ENCODE measurements around the gene PAK3. TPM values are rescaled to one million over a fixed set of nuclear protein-coding genes. Genes with fewer than 3 reads are reported as not detected.

The PAK3 gene
- total RNA-seq, 1 donor from 2014 or later = 1.4 TPM

GRCh38 chrX:111181951-111182350 is 86.0 kb downstream of the PAK3 start:
- Histone ChIP-seq H3K36me3 (no peaks in the 10 kb centered on the region), H3K4me1 (no peaks in the 10 kb centered on the region), H3K4me3 (no peak overlapping the region), H3K27me3 (ENCODE audit: low read depth) (no peaks in the 10 kb centered on the region), H3K9me3 (no peaks in the 10 kb centered on the region), H3K27ac (no peak overlapping the region)
- DNase-seq (no peak), ATAC-seq (no peak)
- intact Hi-C loops (cut with DNase I) = no loop called here
- no peak for TF ChIP-seq CTCF (IDR thresholded peaks at IDR 0.05)

GRCh38 chrX:111182997-111183396 is 87.0 kb downstream of the PAK3 start:
- intact Hi-C loops (cut with DNase I) = no loop called here
- no peak for DNase-seq
- no peaks in the 10 kb centered on the region for H3K27me3 ChIP-seq (ENCODE audit: low read depth)
- H3K4me3 ChIP-seq = no peak overlapping the region
- H3K36me3 ChIP-seq = no peaks in the 10 kb centered on the region
- no peaks in the 10 kb centered on the region for H3K9me3 ChIP-seq
- no peak overlapping the region for H3K27ac ChIP-seq
- H3K4me1 ChIP-seq = no peaks in the 10 kb centered on the region
- no peak for TF ChIP-seq CTCF (IDR thresholded peaks at IDR 0.05)
- no peak for ATAC-seq

GRCh38 chrX:111191598-111191997 is 95.6 kb downstream of the PAK3 start:
- no peaks in the 10 kb centered on the region for H3K9me3 ChIP-seq
- ATAC-seq (no peak), DNase-seq (no peak)
- intact Hi-C loops (cut with DNase I) = no loop called here
- H3K36me3 ChIP-seq = no peaks in the 10 kb centered on the region
- TF ChIP-seq CTCF (IDR thresholded peaks at IDR 0.05) = no peak
- no peak overlapping the region for H3K4me3 ChIP-seq
- H3K4me1 ChIP-seq = no peaks in the 10 kb centered on the region
- no peak overlapping the region for H3K27ac ChIP-seq
- no peaks in the 10 kb centered on the region for H3K27me3 ChIP-seq (ENCODE audit: low read depth)

GRCh38 chrX:111199505-111199904 is 103.5 kb downstream of the PAK3 start:
- no peak for DNase-seq
- no peak overlapping the region for H3K27ac ChIP-seq
- no peaks in the 10 kb centered on the region for H3K36me3 ChIP-seq
- H3K27me3 ChIP-seq (ENCODE audit: low read depth) = no peaks in the 10 kb centered on the region
- H3K9me3 ChIP-seq = no peaks in the 10 kb centered on the region
- H3K4me1 ChIP-seq = no peaks in the 10 kb centered on the region
- H3K4me3 ChIP-seq = no peak overlapping the region
- intact Hi-C loops (cut with DNase I) = no loop called here
- no peak for TF ChIP-seq CTCF (IDR thresholded peaks at IDR 0.05)
- no peak for ATAC-seq

- intact Hi-C loops (cut with DNase I) = no loop called here
- ATAC-seq = no peak
- no peak for DNase-seq
- H3K27ac ChIP-seq = no peak overlapping the region
- H3K4me3 ChIP-seq = no peak overlapping the region
- no peak for TF ChIP-seq CTCF (IDR thresholded peaks at IDR 0.05)
- no peaks in the 10 kb centered on the region for H3K4me1 ChIP-seq
- no peaks in the 10 kb centered on the region for H3K9me3 ChIP-seq
- H3K36me3 ChIP-seq = no peaks in the 10 kb centered on the region
- H3K27me3 ChIP-seq (ENCODE audit: low read depth) = no peaks in the 10 kb centered on the region
Observed at GRCh38 chrX:111200327-111200726, 104.3 kb downstream of the PAK3 start.

GRCh38 chrX:111207851-111208250 is 111.9 kb downstream of the PAK3 start:
- Histone ChIP-seq H3K9me3 (no peaks in the 10 kb centered on the region), H3K36me3 (no peaks in the 10 kb centered on the region), H3K4me3 (no peak overlapping the region), H3K27me3 (ENCODE audit: low read depth) (no peaks in the 10 kb centered on the region), H3K4me1 (no peaks in the 10 kb centered on the region), H3K27ac (no peak overlapping the region)
- intact Hi-C loops (cut with DNase I) = no loop called here
- ATAC-seq = no peak
- no peak for TF ChIP-seq CTCF (IDR thresholded peaks at IDR 0.05)
- no peak for DNase-seq

Data from lower lobe of right lung (tissue), 2 donors.